ENCODE data around the gene WDR17.

DNA sequence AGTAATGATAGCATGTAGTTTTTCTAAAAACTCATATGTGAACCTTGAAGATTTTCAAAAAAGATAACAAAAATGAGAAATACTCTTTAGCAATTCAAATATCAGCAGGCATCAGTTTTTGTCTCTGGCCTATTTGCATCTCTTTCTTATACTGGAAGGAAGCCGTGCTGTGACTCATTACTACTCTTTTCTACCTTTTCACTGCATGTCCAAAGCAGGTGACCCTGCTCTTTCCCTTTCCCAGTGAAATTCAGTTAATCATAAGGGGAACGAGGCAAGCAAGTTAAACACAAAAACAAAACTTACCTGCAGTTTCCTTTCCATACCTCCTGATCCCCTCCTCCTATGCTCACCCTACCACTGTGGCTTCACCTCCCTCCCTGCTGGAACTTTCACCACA is 120.4 kb downstream of the WDR17 start:
- TF ChIP-seq POLR2A (IDR thresholded peaks at IDR 0.05; ENCODE audit: low read length) (no peak), GATA1 (IDR thresholded peaks at IDR 0.05; ENCODE audit: low read depth, low read length) (no peak)

Data from erythroblast (primary cell).